ENCODE data around the gene ELK4.

DNA sequence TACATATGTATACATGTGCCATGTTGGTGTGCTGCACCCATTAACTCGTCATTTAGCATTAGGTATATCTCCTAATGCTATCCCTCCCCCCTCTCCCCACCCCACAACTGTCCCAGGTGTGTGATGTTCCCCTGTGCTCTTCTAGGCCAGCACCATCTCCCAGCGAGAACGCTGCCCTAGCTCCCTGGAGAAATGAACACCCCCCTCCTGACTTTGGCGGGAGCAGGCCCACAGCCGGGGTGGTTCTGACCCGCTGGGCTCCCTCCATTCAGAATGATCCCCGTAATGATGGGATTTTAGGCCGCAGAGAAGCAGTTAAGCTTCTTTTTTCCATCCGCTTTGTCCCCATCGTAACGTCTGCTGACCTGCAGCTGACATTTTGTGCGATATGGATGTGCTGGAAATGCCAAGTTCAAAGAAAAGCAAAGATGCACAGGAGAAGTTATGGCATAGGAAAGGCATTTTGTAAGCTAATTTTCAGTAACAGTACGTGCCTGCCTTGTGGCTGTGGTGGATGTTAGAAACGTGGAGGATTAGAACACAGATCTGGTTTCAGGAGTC lies 39.3 kb downstream of the ELK4 start:
- TF ChIP-seq, protein P1, sequence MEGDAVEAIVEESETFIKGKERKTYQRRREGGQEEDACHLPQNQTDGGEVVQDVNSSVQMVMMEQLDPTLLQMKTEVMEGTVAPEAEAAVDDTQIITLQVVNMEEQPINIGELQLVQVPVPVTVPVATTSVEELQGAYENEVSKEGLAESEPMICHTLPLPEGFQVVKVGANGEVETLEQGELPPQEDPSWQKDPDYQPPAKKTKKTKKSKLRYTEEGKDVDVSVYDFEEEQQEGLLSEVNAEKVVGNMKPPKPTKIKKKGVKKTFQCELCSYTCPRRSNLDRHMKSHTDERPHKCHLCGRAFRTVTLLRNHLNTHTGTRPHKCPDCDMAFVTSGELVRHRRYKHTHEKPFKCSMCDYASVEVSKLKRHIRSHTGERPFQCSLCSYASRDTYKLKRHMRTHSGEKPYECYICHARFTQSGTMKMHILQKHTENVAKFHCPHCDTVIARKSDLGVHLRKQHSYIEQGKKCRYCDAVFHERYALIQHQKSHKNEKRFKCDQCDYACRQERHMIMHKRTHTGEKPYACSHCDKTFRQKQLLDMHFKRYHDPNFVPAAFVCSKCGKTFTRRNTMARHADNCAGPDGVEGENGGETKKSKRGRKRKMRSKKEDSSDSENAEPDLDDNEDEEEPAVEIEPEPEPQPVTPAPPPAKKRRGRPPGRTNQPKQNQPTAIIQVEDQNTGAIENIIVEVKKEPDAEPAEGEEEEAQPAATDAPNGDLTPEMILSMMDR (optimal IDR thresholded peaks at IDR 0.05 in 1 of 3, IDR thresholded peaks at IDR 0.05 in 1 of 3, conservative IDR thresholded peaks at IDR 0.05 in 1 of 3; ENCODE audit: extremely low read depth in 1 of 3, insufficient read depth in 2 of 3, low read length in 3 of 3): no peak
- no peak for TF ChIP-seq EZH2 (IDR thresholded peaks at IDR 0.05; ENCODE audit: low read length)
